ENCODE measurements around the gene B4GALT5. TPM values are rescaled to one million over a fixed set of nuclear protein-coding genes. Genes with fewer than 3 reads are reported as not detected.

Gene B4GALT5
- total RNA-seq, 1 experiment from 2014 or later: 92.5 TPM

GRCh38 chr20:49630396-49630951 lies 83.2 kb downstream of the B4GALT5 start:
- Histone ChIP-seq H4K20me1 (ENCODE audit: insufficient read depth) (no peaks in the 10 kb centered on the region), H2AFZ (ENCODE audit: low read depth, low read length, poor library complexity, severe bottlenecking) (no peak overlapping the region), H3K4me2 (ENCODE audit: low read length) (no peak overlapping the region), H3K9ac (ENCODE audit: low read length) (no peak overlapping the region), H3K4me3 (replicated peaks in 1 of 2; ENCODE audit: low read depth in 1 of 2, low read length in 2 of 2) (no peak overlapping the region), H3K9me3 (ENCODE audit: control insufficient read depth in 1 of 2, insufficient read depth in 1 of 2, low read depth in 1 of 2, low read length in 2 of 2) (no peaks in the 10 kb centered on the region), H3K9me2 (ENCODE audit: insufficient read depth) (no peaks in the 10 kb centered on the region), H3K27ac (ENCODE audit: low read depth, low read length) (no peak overlapping the region), H3K79me2 (ENCODE audit: insufficient read depth, low read length) (no peaks in the 10 kb centered on the region), H3K4me1 (ENCODE audit: control insufficient read depth in 1 of 2, insufficient read depth in 2 of 2, low read length in 2 of 2) (peaks cover 0 to 4% of the 10 kb centered on the region in 2 experiments; a peak in 1 of 4 replicates), H3K36me3 (ENCODE audit: control insufficient read depth in 1 of 2, insufficient read depth in 2 of 2, low read length in 2 of 2) (peaks cover 13 to 20% of the 10 kb centered on the region in 2 experiments), H3K27me3 (ENCODE audit: insufficient read depth, low read length) (no peaks in the 10 kb centered on the region)
- ATAC-seq (no peak), DNase-seq (ENCODE audit: low read depth, low spot score) (no peak)
- TF ChIP-seq ELF1 (IDR thresholded peaks at IDR 0.05; ENCODE audit: borderline replicate concordance, low read depth) (no peak), ZBTB33 (IDR thresholded peaks at IDR 0.05; ENCODE audit: extremely low read depth, insufficient replicate concordance, low read length) (no peak), TCF7L2 (IDR thresholded peaks at IDR 0.05; ENCODE audit: borderline replicate concordance, extremely low read depth, insufficient read depth, insufficient read length) (no peak), POLR2A (IDR thresholded peaks at IDR 0.05; ENCODE audit: borderline replicate concordance, extremely low read depth, insufficient read depth, insufficient read length) (no peak)
- no TSS peak for BruUV-seq (replicated peaks)
- POLR2A ChIA-PET: no interaction called here
- intact Hi-C loops (cut with micrococcal nuclease): no loop called here
- CTCF ChIA-PET: no interaction called here
- RAD21 ChIA-PET (ENCODE audit: low non-redundant PET in 1 of 2, low total read pairs in 2 of 2, uncharacterized antibody in 2 of 2, unreplicated experiment in 2 of 2): no interaction called here

GRCh38 chr20:49629606-49630005 lies 84.1 kb downstream of the B4GALT5 start:
- RAD21 ChIA-PET (ENCODE audit: low non-redundant PET in 1 of 2, low total read pairs in 2 of 2, uncharacterized antibody in 2 of 2, unreplicated experiment in 2 of 2): no interaction called here
- POLR2A ChIA-PET: no interaction called here
- no peak overlapping the region for H3K4me2 ChIP-seq (ENCODE audit: low read length)
- H3K27ac ChIP-seq (ENCODE audit: low read depth, low read length): no peak overlapping the region
- peaks cover 10 to 16% of the 10 kb centered on the region in 2 experiments; a peak in 2 of 4 replicates for H3K36me3 ChIP-seq (ENCODE audit: control insufficient read depth in 1 of 2, insufficient read depth in 2 of 2, low read length in 2 of 2)
- DNase-seq (ENCODE audit: low read depth, low spot score) (no peak), ATAC-seq (no peak)
- no peaks in the 10 kb centered on the region for H3K9me2 ChIP-seq (ENCODE audit: insufficient read depth)
- no peaks in the 10 kb centered on the region for H3K27me3 ChIP-seq (ENCODE audit: insufficient read depth, low read length)
- no peak overlapping the region for H3K4me3 ChIP-seq (replicated peaks in 1 of 2; ENCODE audit: low read depth in 1 of 2, low read length in 2 of 2)
- intact Hi-C loops (cut with micrococcal nuclease): no loop called here
- H2AFZ ChIP-seq (ENCODE audit: low read depth, low read length, poor library complexity, severe bottlenecking): no peak overlapping the region
- TF ChIP-seq FOSL1 (IDR thresholded peaks at IDR 0.05; ENCODE audit: low read depth) (no peak), ELF1 (IDR thresholded peaks at IDR 0.05; ENCODE audit: borderline replicate concordance, low read depth) (no peak), ZNF274 (IDR thresholded peaks at IDR 0.05; ENCODE audit: low read depth, low read length) (no peak), EZH2phosphoT487 (IDR thresholded peaks at IDR 0.05; ENCODE audit: borderline replicate concordance) (no peak), CEBPB (IDR thresholded peaks at IDR 0.05; ENCODE audit: low read depth) (no peak), POLR2AphosphoS5 (IDR thresholded peaks at IDR 0.05; ENCODE audit: low read depth, low read length) (no peak), JUND (IDR thresholded peaks at IDR 0.05) (no peak), RAD21 (IDR thresholded peaks at IDR 0.05; ENCODE audit: low read depth) (no peak), CTCF (IDR thresholded peaks at IDR 0.05 in 2 of 3, conservative IDR thresholded peaks at IDR 0.05 in 1 of 3; ENCODE audit: borderline replicate concordance in 1 of 3, insufficient read depth in 1 of 3, low read depth in 2 of 3, low read length in 2 of 3) (no peak), EZH2 (IDR thresholded peaks at IDR 0.05) (no peak), YY1 (IDR thresholded peaks at IDR 0.05; ENCODE audit: extremely low read depth, insufficient replicate concordance, low read depth, low read length) (no peak), EGR1 (IDR thresholded peaks at IDR 0.05; ENCODE audit: low read depth) (no peak), SRF (IDR thresholded peaks at IDR 0.05; ENCODE audit: low read depth) (no peak), CBX3 (IDR thresholded peaks at IDR 0.05; ENCODE audit: low read depth) (no peak)
- no peaks in the 10 kb centered on the region for H3K79me2 ChIP-seq (ENCODE audit: insufficient read depth, low read length)
- no TSS peak for BruUV-seq (replicated peaks)
- no peaks in the 10 kb centered on the region for H3K9me3 ChIP-seq (ENCODE audit: control insufficient read depth in 1 of 2, insufficient read depth in 1 of 2, low read depth in 1 of 2, low read length in 2 of 2)
- no peak overlapping the region for H3K9ac ChIP-seq (ENCODE audit: low read length)
- peaks cover 0 to 4% of the 10 kb centered on the region in 2 experiments; a peak in 1 of 4 replicates for H3K4me1 ChIP-seq (ENCODE audit: control insufficient read depth in 1 of 2, insufficient read depth in 2 of 2, low read length in 2 of 2)
- no peaks in the 10 kb centered on the region for H4K20me1 ChIP-seq (ENCODE audit: insufficient read depth)
- CTCF ChIA-PET: no interaction called here
